Measurements from ENCODE around the gene SMS. TPM values are rescaled to one million over a fixed set of nuclear protein-coding genes. Genes with fewer than 3 reads are reported as not detected.
"Not testable (repeated sequence)": the region's sequence is repeated elsewhere in the genome, so short reads cannot be mapped to it uniquely, and the experiment has no call there.

The SMS gene
- total RNA-seq, 1 experiment from 2014 or later = 177 TPM

DNA sequence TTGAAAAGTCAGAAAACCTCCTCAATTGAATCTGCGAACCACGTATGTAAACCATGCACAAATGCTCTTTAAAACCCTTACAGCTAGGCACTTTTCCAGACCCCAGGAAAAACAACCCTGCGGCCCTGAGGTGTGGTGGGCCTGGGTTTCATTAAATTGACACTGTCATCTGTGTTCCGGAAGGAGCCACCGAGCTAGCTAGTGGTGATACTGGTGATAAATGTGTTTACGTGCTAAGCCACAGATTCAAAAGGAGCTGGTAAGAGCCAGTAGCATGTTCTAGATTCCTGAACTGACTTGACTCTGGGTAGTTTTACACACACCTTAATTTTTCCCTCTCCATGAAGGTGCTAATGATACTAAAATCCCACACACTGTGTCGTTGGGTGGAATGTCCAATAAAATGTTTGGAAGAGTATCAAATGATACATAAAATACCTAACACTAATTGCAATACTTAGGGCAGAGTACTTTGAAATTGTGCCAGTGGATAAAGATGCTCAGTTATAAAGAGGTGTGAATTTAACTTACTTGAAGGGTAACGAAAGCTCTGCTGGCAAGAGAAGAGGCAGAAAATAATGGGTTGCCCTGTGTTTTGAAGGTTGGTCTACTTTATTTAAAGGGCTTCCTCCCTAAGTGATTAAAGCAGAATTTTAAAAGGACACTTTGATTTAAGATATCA, 8.5 kb downstream of the SMS start:
- in situ Hi-C loops (cut with HindIII; ENCODE audit: low sequenced_read_pairs) = no loop called here
- no peak for DNase-seq (ENCODE audit: low spot score)

DNA sequence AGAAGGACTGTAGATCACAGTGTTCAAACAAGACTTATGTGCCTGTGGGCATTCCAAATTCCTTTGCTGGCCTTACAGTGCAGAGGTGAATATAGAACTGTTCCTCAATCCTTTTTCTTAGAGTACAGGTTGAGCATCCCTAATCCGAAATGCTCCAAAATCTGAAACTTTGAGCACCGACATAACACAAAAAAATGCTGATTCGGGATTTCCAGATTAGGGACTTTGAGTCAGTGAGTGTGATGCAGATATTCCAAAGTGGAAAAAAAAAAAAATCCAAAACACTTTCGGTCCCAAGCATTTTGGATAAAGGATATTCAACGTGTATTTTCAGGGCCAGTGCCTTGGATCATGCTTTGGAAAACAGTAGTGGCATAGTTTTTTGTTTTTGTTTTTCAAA, 9.2 kb downstream of the SMS start:
- no peak for DNase-seq (ENCODE audit: low spot score)
- in situ Hi-C loops (cut with HindIII; ENCODE audit: low sequenced_read_pairs) = no loop called here

DNA sequence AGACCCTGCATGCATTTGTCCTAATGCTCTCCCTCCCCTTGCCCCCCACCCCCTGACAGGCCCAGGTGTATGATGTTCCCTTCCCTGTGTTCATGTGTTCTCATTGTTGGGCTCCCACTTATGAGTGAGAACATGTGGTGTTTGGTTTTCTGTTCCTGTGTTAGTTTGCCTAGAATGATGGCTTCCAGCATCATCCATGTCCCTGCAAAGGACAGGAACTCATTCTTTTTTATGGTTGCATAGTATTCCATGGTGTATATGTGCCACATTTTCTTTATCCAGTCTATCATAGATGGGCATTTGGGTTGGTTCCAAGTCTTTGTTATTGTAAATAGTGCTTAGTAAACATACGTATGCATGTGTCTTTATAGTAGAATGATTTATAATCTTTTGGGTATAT, 10.0 kb downstream of the SMS start:
- in situ Hi-C loops (cut with HindIII; ENCODE audit: low sequenced_read_pairs) = not testable (repeated sequence)

DNA sequence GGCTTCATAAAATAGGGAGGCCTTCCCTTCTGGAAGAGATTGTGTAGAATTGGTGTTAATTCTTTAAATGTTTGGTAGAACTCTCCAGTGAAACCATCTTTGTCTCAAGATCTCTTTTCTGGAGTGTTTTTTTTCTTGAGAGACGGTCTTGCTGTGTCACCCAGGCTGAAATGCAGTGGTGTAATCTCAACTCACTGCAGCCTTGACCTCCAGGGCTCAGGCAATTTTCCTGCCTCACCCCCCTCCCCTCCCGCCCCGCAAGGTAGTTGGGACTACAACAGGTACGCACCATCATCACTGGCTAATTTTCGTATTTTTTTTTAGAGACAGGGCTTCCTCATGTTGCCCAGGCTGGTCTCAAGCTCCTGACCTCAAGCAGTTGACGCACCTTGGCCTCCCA, 12.1 kb downstream of the SMS start:
- DNase-seq (ENCODE audit: low spot score) = no peak
- in situ Hi-C loops (cut with HindIII; ENCODE audit: low sequenced_read_pairs) = no loop called here

More for the DNA sequence above, 10.0 kb downstream of the SMS start:
- not testable (repeated sequence) for DNase-seq (ENCODE audit: low spot score)

DNA sequence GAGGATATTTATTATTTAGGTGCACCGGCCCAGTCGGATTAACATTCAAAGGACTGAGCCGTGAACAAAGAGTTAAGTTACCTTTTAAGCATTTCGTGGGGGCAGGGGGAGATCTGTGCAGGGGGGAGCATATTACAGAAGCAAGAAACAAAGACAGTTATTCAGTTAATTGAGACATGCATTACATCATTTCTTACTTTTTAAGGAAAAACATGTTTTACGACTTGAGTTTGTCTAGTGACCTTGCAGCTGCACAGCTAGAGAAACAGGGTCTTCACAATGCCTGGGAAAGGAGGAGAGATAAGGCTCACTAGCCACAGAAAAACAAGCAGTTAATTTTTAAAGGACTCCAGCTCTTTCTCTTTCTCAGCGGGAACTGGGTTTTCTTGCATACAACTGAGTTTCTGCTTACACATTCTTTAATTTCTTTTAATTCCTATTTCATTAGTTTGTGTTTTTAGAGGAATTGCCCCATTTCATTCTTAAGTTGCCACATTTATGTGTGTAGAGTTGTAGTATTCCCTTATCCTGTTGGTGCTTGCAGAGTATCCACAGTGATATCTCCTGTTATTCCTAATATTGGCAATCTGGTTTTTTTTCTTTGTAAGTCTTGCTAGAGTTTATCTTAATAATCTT, 12.8 kb downstream of the SMS start:
- in situ Hi-C loops (cut with HindIII; ENCODE audit: low sequenced_read_pairs) = not testable (repeated sequence)

DNA sequence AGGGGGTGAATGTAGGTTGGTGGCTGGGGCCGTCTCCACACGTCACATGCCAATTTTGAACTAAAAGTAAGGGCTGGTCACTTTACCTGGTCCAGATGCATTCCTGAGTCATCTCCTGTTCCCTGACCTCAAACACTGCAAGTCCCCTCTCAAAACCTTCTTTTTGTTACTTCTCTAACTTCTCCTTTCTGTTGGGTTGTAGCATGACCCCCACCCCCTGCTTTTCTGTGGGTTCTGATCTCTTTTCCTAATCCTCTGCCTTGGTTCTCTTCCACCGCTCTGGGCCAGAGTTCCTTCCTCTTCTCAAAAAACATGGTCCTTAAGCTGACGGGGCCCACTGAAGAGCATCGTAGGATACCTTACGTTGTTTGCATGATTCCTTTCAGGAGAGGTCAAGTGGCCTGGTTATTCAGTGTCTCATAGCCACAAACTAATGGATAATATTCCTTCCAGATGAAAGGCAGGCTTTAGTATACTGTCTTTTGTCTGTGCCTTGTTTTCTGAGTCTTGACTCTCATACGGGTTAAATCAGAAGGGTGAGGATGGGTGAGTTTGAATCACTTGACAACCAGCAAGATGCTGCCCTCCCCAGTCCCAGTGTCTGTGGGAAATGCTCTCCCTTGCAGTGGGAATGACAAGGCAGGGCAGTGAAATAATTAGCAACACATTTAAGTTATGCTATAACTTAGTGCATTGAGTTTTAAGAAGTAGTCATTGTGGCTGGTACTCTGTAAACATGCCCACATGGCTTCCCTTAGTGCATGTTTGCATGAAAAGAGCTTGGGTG, 15.1 kb downstream of the SMS start:
- in situ Hi-C loops (cut with HindIII; ENCODE audit: low sequenced_read_pairs) = no loop called here
- DNase-seq (ENCODE audit: low spot score) = no peak

More for the DNA sequence above, 12.8 kb downstream of the SMS start:
- not testable (repeated sequence) for DNase-seq (ENCODE audit: low spot score)

DNA sequence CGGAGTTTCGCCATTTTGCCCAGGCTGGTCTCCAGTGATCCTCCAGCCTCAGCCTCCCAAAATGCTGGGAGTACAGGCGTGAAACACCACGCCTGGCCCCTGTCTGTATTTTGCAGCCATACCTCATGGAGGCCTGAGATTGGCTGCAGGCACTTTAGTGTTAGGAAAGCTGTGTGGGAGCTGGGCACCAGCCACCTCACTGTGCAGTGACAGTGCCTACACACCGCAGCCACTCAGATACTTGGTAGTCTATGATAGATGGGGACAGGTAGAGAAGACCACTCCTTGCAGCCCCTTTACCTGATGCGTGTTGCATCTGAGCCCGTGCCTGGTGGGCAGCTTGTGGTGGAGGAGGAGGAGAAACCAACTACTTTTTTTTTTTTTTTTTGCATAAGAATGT, 16.3 kb downstream of the SMS start:
- DNase-seq (ENCODE audit: low spot score) = no peak
- in situ Hi-C loops (cut with HindIII; ENCODE audit: low sequenced_read_pairs) = no loop called here

DNA sequence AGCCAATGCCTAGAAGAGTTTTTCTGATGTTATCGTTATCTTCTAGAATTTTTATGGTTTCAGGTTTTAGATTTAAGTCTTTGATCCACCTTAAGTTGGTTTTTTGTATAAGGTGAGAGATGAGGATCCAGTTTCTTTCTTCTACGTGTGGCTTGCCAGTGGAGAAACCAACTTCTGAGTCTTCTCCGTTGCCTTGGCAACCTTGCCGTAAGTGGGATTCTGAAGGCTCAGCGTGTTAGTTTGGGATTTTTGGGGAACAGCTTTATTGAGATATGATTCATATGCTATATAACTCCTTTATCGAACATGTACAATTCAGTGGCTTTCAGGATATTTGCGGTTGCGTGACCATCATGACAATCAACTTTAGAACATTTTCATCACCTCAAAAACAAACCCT, 17.7 kb downstream of the SMS start:
- DNase-seq (ENCODE audit: low spot score) = no peak
- in situ Hi-C loops (cut with HindIII; ENCODE audit: low sequenced_read_pairs) = no loop called here

GRCh38 chrX:21958916-21959315, 18.4 kb downstream of the SMS start:
- in situ Hi-C loops (cut with HindIII; ENCODE audit: low sequenced_read_pairs) = no loop called here
- DNase-seq (ENCODE audit: low spot score) = no peak

GRCh38 chrX:21959362-21960051, 19.0 kb downstream of the SMS start:
- DNase-seq (ENCODE audit: low spot score) = peak; percentile 57
- in situ Hi-C loops (cut with HindIII; ENCODE audit: low sequenced_read_pairs) = no loop called here

DNA sequence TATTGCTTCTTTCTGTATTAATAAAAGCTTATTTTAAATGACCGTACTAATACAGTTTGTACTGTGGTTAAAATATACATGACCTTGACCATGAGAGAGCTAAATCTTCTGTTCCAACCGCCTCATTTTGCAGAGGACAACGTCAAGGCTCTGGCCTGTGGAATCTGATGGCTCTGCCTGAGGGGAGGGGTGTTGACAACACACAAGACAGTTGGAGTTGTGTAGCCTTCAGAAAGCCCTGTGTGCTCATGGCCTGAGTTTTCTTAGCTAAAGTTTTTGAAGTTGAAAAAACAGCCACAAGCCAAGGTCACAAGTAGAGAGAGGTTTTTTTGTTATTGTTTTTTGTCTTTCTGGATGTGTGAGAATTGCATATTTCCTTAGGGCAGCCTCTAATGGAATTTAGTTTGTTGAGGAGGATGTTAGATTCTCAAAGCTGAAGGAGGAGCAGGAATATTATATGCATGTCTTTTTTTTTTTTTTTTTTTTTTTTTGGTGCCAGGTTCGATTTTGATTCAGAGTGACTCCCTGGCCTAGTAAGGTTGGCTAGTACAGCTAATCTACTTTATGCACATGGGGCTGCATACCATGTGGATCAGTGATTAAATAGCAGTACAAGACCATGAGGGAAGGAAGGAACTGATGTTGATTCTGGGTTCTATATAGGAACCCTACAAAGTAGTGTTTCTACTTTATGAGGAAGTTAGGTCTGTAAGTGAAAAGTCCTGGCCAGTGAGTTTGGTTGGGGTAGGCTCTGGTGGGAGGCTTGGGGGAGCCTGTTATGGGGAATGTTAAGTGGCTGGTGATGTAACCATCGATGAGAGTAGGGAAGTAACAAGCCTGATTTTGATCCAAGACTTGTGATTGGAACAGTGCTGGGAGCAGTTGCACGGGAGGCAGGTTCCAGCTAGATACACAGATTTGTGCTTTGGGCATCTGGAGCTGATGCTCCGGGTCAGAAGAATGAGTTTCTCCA, 20.3 kb downstream of the SMS start:
- in situ Hi-C loops (cut with HindIII; ENCODE audit: low sequenced_read_pairs) = no loop called here
- no peak for DNase-seq (ENCODE audit: low spot score)

GRCh38 chrX:21962361-21962760, 21.9 kb downstream of the SMS start:
- in situ Hi-C loops (cut with HindIII; ENCODE audit: low sequenced_read_pairs) = no loop called here
- no peak for DNase-seq (ENCODE audit: low spot score)

DNA sequence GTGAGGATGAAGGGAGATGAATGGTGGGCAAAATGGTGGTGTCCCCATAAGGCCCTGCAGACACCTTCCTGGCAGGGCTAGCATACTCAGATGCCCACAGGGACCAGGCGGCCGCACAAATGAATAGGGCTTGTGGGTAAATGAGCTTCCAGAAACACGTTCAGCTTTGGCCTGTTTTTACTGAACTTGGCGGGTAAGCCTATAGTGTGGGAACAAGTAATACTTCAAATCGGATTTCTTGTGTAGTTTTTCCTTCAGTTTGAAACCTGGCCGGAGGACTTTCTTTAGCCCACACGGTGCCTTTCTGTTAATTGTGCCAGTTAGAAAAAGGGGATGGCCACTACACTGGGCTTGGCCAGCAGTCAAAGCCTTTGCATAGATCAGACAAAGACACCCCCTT, 22.8 kb downstream of the SMS start:
- in situ Hi-C loops (cut with HindIII; ENCODE audit: low sequenced_read_pairs) = no loop called here
- no peak for DNase-seq (ENCODE audit: low spot score)

DNA sequence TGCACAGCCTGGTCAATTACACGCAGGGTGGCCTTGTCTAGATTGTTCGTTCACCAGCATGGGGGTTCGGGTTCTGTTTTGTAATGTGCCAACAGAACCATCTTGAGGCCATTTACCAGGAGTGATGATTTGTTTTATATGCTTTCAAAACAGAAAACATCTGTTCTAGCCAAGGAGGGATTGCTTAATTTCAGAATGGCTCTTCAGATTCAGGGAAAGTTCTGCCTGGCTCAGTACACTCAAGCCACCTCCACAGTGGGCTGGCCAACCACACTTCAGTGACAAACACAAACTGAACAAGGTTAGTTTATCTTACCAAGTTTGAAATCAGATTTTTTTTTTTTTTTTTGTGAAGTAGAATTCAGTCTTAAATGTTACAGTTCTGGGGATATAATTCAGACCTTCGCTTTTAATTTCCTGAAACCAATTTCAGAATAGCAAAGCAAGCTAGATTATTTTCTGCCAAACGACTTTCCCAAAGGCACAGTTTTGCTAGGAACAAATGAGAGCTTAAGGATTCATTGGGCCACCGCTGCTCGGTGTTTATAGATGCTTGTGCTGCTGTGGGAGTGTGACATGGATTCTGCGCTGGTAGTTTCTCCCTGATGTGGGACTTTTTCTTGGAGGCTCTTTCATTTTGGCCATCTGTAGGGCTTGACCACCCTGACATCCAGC, 23.4 kb downstream of the SMS start:
- DNase-seq (ENCODE audit: low spot score) = no peak
- in situ Hi-C loops (cut with HindIII; ENCODE audit: low sequenced_read_pairs) = no loop called here

- no peak for DNase-seq (ENCODE audit: low spot score)
- in situ Hi-C loops (cut with HindIII; ENCODE audit: low sequenced_read_pairs) = no loop called here
Observed at GRCh38 chrX:21966866-21967265, 26.4 kb downstream of the SMS start.

GRCh38 chrX:21968333-21968732, 27.8 kb downstream of the SMS start:
- in situ Hi-C loops (cut with HindIII; ENCODE audit: low sequenced_read_pairs) = no loop called here
- DNase-seq (ENCODE audit: low spot score) = no peak

DNA sequence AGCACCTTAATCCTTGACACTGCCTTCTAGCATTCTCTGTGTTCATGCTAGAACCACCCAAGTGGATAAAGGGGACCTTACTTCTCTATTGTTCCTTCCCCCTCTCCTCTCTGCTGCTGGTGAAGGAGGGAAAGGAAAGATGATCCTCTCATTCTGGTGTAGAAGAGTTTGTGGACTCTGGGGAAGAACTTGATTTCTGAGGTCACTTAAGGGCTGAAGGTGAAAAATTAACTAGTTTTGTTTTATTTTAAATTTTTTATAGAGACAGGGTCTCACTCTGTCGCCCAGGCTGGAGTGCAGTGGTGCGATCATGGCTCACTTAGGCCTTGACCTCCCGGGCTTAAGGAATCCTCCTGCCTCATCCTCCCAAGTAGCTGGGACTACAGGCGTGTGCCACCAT, 29.8 kb downstream of the SMS start:
- in situ Hi-C loops (cut with HindIII; ENCODE audit: low sequenced_read_pairs) = no loop called here
- DNase-seq (ENCODE audit: low spot score) = no peak

GRCh38 chrX:21972046-21972445, 31.5 kb downstream of the SMS start:
- DNase-seq (ENCODE audit: low spot score) = no peak
- in situ Hi-C loops (cut with HindIII; ENCODE audit: low sequenced_read_pairs) = no loop called here
